GM19463 (cell line): ENCODE data around the gene FRMD5.
"Not testable (repeated sequence)": the region's sequence is repeated elsewhere in the genome, so short reads cannot be mapped to it uniquely, and the experiment has no call there.

ENCODE experiments used
- ATAC-seq: cut with Tn5 transposase; IDR thresholded peaks from one replicate; pipeline ENCODE4 v1.9.1; 2021; ENCODE audit warnings: mild to moderate bottlenecking, moderate library complexity; ENCODE audit not compliant: unreplicated experiment

The FRMD5 gene

DNA sequence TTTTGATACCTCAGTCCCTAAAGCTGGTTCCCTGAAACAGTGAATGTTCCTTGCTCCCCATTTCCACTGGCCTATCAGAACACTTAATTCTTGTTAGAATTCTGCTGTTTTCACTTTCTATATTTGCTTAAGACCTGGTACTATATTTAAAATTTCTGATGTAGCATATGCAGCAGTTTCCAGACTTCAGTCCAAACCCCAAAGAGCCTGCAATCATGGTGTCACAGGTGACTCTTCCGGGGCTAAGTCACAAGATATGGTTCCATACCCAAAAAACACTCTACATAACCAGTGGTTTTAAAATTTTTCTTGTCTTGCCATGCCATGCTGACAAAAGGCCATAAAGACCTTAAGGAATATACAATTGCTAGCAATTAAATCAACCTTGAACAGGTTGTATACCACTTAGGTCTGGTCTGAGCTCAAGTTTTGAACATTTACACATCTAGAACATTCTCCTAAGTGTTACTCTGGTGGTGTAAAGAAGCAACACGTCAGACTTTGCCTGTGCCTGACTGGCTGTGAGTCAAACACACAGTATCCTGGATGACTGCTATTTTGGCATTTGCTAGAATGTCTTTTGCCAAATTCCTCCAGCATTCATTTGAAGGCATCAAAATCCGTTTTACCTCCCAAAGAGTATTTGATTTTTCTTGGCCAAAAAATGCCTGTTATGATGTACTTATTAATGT lies 160.0 kb downstream of the FRMD5 start:
- no peak for ATAC-seq

DNA sequence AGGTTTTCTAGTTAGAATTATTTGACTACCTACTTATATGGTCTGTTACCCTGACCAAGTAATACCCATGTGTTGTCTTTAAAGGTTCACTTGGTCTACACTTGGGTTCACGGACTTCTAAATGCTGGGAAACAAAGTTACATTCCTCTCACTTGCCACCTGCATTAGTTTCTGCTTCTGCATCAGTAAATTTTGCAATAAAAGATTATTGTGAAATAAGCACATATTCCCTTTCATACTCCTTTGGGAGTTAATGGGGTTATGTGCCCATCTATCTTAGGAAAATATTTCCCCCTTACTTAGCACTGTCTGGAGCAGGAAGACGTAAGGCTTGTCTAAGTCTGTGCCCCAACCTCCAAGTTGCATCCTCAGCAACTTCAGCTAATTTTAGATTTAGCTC lies 160.7 kb downstream of the FRMD5 start:
- ATAC-seq = no peak

DNA sequence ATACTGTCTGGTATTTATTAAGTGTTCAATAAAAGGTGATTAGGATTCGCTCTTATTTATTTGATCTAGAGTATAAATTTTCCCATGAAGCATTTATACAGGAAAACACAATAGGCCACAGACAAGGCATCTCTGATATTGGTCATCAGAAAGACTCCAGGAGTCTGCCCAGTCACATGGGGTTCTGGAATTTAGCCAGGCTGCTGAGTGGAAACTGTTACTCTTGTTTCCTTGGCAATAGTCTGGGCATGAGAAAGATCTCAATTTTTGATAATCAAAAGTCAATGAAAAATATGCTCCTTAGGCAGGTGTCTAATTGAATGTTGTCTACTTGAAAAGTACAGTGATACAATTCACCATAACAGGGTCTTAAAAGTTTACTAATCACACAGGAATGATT lies 161.2 kb downstream of the FRMD5 start:
- ATAC-seq = no peak

DNA sequence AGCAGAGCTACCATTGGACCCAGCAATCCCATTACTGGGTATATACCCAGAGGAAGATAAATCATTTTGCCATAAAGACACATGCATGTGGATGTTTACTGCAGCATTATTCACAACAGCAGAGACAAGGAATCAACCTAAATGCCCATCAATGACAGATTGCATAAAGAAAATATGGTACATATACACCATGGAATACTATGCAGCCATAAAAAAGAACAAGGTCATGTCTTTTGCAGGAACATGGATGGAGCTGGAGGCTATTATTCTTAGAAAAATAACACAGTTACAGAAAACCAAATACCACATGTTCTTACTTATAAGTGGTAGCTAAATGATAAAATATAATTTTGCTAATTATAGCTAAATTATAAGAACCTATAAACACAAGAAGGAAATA lies 162.3 kb downstream of the FRMD5 start:
- ATAC-seq = not testable (repeated sequence)

DNA sequence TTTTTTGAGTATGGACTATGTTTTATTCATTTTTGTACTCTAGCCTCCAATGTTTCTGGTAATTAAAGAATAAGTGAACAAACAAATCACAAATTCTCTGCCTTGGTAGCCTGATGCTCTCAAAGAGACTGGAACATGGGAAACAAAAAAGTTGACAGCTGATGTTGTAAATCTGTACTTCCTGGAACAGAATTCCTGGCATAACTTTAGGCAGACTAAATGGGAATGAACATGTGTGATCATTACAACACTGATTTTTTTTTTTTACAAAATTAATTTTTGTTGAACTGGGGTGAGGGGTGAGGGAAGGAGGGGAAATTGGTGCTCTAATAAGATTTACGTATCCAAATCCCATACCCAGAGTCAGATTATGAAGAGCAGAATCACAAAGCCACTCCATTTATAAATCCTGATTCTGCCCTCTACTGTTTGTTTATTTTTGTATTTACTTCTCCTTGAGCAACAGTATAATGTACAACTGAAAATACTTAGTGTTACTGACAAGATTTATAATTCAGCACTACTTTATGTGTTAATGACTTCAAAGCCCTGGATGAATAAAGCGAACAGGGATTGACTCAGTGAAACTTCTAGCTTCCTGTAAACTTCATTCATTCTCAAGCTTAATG lies 165.0 kb downstream of the FRMD5 start:
- no peak for ATAC-seq

DNA sequence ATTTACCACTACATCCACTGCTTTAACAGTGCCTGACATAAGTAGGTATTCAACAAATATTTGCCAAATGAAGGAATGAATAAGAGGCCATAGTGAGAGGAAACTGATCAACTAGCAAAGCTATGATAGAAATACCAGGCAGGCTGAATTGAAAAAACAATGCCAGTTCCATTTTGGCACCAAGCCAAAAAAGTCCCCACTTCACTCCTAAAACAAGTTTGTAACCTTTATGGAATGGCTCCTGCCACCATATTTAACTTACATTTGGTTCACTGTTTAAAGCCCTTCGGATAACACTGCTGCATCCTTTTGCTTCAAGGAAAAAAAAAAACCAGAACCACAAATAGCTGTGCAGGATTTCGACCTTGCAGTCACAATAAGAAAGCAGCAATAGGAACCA lies 166.1 kb downstream of the FRMD5 start:
- no peak for ATAC-seq

DNA sequence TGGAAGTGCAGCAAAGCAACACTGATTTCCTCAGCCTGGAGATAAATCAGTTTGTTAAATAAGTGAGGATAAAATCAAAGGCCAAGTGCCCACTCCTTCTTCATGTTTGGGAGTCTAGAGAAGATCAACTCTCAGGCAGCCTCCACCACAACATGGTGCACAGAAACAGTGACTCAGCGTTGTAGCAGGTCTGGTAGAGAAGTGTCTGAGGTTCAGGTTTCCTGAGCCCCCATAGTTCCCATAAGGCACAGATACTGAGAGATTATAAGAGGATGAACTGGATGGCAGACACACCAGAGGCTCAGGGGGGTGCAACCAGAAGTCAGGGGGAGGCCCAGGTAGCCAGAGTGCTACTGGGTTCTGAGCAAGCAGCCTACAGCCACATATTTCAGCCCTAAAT lies 166.7 kb downstream of the FRMD5 start:
- no peak for ATAC-seq

DNA sequence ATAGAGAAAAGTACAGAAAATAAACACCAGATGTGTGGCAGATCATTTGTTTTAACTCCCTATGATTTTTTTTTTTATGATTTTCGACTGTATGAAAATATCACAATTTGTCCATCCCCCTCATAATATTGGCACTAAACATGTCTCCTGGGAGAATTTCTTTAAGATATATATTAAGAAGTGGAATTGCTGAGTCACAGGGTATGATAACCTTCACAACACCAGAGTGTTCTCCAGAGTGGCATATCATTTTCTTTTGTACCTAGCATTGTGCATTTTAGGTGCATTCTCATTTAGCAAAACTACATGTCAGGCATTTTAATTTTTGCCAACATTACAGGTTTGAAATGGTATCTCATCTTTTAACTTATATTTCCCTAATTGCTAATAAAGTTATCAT lies 170.9 kb downstream of the FRMD5 start:
- ATAC-seq = no peak

DNA sequence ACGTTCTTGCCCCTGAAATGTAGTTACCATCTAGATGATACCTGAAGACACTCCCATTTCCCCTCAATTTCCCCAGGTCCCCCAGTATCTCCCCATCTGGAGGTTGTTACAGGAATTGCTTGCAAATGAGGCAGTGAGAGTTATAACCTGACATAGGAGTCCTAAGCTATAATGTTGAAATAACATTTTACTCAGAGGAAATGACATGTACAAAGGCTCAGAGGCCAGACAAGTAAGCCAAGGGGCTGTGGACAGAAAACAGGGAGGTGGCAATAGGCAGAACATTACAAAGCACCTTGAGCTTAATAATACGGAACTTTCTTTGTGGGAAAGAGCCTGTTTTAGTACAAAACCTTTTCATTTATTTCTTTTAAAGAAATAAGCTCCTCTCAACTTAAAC lies 171.9 kb downstream of the FRMD5 start:
- no peak for ATAC-seq

DNA sequence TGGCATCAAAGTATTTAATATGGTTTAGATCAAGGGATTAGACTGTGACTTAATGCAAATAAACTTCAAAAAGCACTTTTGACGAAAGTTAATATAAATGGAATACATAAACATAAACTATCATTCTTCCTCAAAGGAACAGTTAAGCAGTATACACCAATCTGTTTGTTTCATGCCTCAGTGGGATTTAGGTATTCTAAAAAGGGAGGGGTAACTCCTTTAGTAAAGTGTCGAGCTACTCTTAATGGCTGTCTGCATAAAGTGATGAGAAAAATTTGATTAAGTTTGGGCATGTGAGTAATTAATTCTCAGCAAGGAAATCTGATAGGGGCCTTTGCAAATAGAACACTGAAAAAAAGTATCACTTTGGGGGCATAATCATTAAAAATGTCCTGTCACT lies 176.9 kb downstream of the FRMD5 start:
- ATAC-seq = no peak

DNA sequence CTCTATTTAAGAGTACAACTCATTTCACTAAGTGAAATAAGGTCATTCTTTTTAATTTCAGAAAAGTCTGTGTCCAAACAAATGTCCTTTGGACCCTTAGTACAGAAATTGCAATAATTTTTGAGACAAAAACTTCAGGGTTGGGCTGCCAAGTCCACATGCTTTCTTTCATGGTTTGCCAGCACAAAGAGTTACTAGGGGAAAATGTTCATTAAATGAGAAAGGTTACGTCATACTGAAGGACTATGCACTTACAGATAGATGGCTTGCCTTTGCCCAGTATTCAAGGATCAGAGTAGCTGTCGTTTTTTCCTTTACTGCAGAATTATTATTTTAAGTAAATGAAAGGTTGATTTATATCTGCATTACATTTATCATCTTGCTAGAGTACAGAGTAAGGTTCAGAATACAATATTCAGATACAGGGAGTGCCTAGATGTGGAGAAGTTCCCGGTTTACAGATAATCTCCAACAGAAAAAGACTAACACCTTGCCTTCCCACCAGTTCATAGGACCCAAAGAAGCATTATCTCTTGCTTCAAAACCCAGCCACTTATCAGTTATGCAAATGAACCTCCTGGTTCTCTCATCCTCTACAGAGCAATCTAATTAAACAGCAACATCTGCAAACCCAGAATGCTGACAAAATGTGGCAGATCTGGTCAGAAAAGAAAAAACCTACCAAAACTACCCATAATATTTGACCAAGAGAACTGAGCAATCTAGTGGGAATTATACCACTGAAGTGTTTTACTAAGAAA lies 179.3 kb downstream of the FRMD5 start:
- ATAC-seq = no peak

DNA sequence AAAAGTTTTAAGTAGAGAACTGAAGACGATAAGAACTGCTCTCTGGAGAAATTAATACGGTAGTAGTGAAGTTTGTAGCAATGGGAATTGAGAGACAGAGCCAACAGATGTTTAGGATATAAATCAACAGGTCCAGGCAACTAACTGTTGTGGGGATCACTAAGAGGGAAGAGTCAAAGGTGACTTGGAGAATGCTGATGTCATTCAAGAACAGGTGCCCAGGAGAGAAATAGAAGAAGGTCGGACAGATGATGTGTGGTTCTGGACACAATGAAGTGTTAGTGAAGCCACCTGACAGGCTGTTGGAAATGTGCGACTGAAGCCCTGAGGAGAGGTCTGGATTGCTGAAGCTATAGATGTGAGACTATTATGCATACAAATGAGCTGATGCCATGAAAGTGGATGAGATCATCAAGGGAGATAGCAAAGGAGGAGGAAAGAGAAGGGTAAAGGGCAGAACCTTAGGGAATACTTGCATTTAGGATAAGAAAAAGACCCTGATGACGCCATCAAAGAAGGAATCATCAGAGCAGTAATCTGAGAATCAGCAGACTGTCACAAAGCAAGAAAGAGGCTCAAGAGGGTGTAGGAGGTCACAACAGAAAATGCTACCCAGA lies 183.7 kb downstream of the FRMD5 start:
- no peak for ATAC-seq

DNA sequence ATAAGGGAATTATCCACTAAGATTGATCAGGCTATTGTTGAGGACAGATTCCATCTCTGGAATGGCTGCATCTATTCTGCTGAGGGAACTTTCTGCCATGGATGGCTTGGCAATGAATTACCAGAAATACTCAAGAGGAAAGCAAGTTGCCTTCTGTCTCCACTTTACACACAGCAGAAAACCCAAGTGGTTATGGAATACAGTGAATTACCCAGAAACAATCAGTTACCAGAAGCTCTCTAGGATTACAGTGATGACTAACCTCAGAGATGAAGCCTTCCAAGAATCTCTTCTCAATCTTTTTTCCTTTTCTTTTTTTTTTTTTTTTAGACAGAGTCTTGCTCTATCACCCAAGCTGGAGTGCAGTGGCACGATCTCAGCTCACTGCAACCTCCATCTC lies 185.0 kb downstream of the FRMD5 start:
- no peak for ATAC-seq

DNA sequence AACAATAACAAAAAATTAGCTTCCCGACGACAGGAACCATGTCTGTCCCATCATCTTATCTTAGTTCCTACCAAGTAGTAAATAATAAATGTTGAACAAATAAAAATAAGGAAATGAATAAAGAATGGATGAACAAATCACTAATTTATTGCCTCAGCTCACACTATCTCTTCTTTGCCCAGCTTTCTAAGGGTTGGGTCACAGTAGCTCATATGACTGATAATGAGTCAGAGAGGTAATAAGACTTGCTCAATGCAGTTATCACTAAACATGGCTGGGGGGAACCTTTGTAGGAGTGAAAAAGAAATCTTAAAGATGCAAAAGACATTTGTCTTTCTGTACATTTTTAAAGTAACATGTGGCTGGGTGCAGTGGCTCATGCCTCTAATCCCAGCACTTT lies 186.0 kb downstream of the FRMD5 start:
- no peak for ATAC-seq

DNA sequence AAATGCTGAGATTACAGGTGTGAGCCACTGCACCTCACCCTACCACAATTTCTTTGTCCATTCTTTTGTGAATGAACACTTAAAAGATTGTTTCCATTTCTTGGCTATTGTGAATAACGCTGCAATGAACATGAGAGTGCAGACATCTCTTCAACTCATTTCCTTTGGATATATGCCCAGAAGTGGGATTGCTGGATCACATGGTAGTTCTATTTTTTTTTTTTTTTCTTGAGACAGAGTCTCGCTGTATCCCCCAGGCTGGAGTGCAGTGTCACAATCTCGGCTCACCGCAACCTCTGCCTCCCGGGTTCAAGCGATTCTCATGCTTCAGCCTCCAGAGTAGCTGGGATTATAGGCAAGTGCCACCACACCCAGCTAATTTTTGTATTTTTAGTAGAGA lies 194.8 kb downstream of the FRMD5 start:
- not testable (repeated sequence) for ATAC-seq

DNA sequence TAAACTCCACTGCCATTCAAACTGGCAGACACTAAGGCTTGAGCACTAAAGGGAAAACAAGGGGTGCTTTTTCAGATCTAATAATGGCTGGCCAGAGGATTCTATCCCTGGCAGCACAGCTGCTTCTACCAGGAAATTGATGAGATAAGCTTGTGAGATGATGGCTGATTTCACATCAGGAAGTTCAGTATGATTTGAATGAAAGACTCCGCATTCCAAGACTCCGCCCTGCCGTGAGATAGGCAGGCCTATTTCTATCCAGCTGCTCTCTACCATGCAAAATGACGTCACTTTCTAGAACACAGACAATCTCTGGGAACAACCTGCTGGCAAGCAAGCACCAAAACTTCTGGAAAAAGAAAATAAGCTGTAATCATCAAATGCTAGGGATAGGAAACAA lies 196.5 kb downstream of the FRMD5 start:
- no peak for ATAC-seq

DNA sequence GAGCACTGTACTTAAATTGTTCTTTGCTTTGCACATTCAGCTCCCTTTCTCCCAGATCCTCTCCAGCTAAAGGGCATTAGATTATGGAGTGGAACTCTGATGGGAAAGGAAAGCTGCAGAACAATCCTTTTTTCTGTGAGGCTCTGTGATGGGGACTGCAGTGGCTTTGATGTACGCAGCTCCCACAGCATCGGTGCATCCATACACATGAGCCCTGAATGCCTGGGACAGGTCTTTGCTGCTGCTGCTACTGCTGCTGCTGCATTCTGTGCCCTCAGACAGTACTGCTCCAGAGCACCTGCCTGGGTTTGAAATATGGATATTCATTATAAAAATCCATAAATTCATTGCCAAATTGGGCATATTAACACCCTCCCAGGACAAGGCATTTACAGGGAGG lies 203.9 kb downstream of the FRMD5 start:
- no peak for ATAC-seq

DNA sequence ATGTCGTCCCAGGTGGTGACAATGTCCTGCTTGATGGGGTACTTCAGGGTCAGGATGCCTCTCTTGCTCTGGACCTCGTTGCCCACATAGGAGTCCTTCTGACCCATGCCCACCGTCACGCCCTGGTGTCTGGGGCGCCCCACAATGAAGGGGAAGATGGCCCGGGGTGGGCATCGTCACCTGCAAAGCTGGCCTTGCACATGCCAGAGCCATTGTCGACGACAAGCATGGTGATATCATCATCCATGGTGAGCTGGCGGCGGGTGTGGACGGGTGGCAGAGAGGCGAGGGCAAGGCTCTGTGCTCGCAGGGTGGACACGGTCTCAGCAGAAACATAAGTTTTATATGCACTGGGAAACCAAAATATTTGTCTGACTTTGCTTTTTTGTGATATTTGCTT lies 205.1 kb downstream of the FRMD5 start:
- ATAC-seq = no peak

DNA sequence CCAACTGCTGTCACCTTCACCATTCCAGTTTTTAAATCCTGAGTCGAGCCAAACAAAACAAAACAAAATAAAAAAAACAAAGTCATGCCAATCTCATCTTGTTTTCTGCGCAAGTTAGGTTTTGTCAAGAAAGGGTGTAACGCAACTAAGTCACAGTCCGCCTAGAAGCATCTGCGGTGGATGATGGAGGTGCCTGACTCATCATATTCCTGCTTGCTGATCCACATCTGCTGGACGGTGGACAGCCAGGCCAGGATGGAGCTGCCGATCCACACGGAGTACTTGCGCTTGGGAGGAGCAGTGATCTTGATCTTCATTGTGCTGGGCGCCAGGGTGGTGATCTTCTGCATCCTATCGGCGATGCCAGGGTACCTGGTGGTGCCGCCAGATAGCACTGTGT lies 206.2 kb downstream of the FRMD5 start:
- no peak for ATAC-seq

DNA sequence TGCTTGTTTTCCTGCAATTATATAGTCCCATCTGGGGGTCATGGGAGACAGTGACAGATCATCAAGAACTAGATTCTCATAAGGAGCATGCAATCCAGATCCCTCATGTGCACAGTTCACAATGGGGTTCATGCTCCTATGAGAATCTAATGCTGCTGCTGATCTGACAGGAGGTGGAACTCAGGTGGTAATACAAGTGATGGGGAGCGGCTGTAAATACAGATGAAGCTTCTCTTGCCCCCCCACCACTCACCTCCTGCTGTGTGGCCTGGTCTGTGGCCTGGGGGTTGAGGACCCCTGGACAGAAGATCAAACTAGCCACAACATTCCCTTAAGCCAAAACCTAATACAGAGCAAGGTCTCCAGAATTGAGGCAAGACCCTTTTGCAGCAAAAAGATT lies 207.1 kb downstream of the FRMD5 start:
- no peak for ATAC-seq

DNA sequence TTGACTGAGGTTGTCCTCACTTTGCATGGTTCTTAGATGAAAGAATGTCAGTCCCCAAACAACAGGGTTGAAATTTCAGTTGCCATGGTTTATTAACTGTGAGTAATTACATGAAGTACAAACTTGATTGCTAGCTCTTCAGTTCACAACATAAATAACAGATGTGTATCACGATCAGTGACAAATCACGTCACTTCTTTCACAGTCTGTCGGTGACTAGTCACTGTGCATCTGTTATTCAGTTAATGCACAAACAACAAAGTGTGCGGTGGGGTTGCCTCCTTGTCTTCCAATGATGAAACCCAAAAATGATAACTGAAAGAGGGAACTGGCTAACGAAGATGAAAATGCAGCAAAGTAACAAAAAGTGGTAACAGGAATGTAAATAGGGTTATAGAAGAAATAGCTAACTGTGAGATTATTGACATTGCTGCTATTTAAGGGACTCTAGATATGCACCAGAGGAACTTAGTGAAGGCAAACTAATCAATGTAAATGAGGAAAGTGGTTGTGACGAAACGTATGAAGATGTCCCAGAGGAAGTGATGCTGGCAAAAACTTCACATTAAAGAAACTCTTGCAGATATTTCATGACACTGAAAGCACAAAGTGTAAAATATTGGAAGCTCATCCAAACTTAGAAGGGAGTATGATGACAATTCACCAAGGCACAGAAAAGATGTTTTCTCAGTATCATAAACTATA lies 208.9 kb downstream of the FRMD5 start:
- ATAC-seq = no peak
